Endothelial cell (in vitro differentiated cells): Measurements from ENCODE around the gene SORCS2. TPM values are rescaled to one million over a fixed set of nuclear protein-coding genes. Genes with fewer than 3 reads are reported as not detected.

Source experiments
- DNase-seq: peaks from one replicate; pipeline ENCODE4 v3.0.0; 2021; ENCODE audit warnings: low spot score
- H3K27ac Mint-ChIP-seq: one replicate; pipeline ENCODE4 v1.8.0; 2021; ENCODE audit warnings: mixed read lengths, inconsistent platforms; ENCODE audit not compliant: unreplicated experiment
- H3K27me3 Mint-ChIP-seq: one replicate; pipeline ENCODE4 v1.8.0; 2021; ENCODE audit warnings: mild to moderate bottlenecking, moderate library complexity, mixed read lengths, inconsistent platforms; ENCODE audit not compliant: unreplicated experiment
- H3K36me3 Mint-ChIP-seq: one replicate; pipeline ENCODE4 v1.8.0; 2021; ENCODE audit warnings: mild to moderate bottlenecking, low read depth, mixed read lengths, inconsistent platforms; ENCODE audit not compliant: unreplicated experiment
- H3K4me1 Mint-ChIP-seq: one replicate; pipeline ENCODE4 v1.8.0; 2021; ENCODE audit warnings: mild to moderate bottlenecking, mixed read lengths, inconsistent platforms; ENCODE audit not compliant: unreplicated experiment
- H3K4me3 Mint-ChIP-seq: one replicate; pipeline ENCODE4 v1.8.0; 2021; ENCODE audit warnings: mild to moderate bottlenecking, mixed read lengths, inconsistent platforms; ENCODE audit not compliant: unreplicated experiment
- H3K9me3 Mint-ChIP-seq: one replicate; pipeline ENCODE4 v1.8.0; 2021; ENCODE audit warnings: mixed read lengths, inconsistent platforms; ENCODE audit not compliant: unreplicated experiment
- total RNA-seq: library from RNA; stranded (reverse); fragmentation: NEBNext Ultra II Directional; extraction: Animal tissue kit (Norgen Biotek cat#: 25700); gene quantifications from one replicate; pipeline ENCODE4 v1.2.1, GENCODE V29; 2021; ENCODE audit not compliant: unreplicated experiment
- TF ChIP-seq, protein P1 (sequence below): fragments of 200-600 bp; sonication (generic); IDR thresholded peaks from one replicate; pipeline ENCODE4 v1.5.0; 2021; ENCODE audit warnings: antibody characterized with exemption; ENCODE audit not compliant: unreplicated experiment

Gene SORCS2
- total RNA-seq, 1 donor from 2014 or later, result 1.3 TPM

DNA sequence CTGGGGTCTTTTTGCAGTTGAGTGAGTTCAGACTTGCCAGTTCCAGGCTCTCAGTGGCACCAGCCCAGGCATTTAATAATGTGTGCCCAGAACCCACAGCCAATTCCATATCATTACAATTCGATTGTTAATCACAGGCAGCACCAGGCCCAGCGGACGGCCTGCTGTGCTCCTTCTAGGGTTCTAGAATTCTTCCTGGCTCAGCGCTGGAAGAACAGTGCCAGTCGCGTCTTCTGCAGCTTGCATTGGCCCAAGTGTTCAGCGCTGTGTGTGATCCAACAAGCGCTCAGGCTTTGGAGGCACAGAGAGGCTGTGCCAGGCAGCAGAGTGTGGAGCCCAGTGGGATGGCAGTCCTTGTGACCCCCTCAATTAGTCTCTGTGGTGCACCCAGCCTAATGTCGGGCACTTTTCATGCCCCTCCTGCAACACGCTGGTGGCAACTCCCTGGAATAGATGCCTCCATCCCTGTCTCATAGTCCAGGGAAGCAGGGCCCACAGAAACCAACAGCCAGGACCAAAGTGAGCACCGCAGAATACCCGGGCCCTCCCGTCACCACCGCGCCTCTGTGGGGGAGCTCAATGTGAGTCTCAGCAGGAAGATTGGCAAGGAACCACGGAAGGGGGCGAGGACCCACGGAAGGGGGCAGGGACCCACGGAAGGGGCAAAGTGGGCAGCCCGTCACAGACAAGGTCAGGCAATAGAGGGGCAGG, 554.2 kb downstream of the SORCS2 start:
- H3K4me1 Mint-ChIP-seq, result no peaks in the 10 kb centered on the region
- H3K27me3 Mint-ChIP-seq, result peaks cover 9% of the 10 kb centered on the region
- H3K4me3 Mint-ChIP-seq, result no peak overlapping the region
- no peaks in the 10 kb centered on the region for H3K36me3 Mint-ChIP-seq
- no peaks in the 10 kb centered on the region for H3K9me3 Mint-ChIP-seq
- TF ChIP-seq, protein P1, sequence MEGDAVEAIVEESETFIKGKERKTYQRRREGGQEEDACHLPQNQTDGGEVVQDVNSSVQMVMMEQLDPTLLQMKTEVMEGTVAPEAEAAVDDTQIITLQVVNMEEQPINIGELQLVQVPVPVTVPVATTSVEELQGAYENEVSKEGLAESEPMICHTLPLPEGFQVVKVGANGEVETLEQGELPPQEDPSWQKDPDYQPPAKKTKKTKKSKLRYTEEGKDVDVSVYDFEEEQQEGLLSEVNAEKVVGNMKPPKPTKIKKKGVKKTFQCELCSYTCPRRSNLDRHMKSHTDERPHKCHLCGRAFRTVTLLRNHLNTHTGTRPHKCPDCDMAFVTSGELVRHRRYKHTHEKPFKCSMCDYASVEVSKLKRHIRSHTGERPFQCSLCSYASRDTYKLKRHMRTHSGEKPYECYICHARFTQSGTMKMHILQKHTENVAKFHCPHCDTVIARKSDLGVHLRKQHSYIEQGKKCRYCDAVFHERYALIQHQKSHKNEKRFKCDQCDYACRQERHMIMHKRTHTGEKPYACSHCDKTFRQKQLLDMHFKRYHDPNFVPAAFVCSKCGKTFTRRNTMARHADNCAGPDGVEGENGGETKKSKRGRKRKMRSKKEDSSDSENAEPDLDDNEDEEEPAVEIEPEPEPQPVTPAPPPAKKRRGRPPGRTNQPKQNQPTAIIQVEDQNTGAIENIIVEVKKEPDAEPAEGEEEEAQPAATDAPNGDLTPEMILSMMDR, result no peak
- H3K27ac Mint-ChIP-seq, result no peak overlapping the region
- DNase-seq, result no peak

DNA sequence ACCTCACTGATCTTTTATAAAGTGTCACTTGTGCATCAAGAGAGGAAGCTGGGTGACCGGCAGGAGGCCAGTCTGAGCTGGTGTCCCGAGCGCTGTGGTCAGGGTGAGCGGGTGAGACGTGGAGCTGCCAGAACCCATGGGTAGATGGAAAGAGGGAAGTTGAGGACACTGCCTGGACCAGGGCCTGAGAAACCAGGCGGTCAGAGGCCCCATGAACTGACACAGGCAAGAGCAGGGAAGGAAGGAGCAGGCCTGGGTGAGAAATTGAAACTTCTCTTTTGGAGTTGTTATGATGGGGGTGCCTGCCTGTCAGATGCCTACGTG, 554.7 kb downstream of the SORCS2 start:
- H3K4me3 Mint-ChIP-seq, result no peak overlapping the region
- peaks cover 9% of the 10 kb centered on the region for H3K27me3 Mint-ChIP-seq
- H3K4me1 Mint-ChIP-seq, result no peaks in the 10 kb centered on the region
- no peaks in the 10 kb centered on the region for H3K9me3 Mint-ChIP-seq
- no peak overlapping the region for H3K27ac Mint-ChIP-seq
- TF ChIP-seq, protein P1, result no peak
- no peaks in the 10 kb centered on the region for H3K36me3 Mint-ChIP-seq
- DNase-seq, result no peak

DNA sequence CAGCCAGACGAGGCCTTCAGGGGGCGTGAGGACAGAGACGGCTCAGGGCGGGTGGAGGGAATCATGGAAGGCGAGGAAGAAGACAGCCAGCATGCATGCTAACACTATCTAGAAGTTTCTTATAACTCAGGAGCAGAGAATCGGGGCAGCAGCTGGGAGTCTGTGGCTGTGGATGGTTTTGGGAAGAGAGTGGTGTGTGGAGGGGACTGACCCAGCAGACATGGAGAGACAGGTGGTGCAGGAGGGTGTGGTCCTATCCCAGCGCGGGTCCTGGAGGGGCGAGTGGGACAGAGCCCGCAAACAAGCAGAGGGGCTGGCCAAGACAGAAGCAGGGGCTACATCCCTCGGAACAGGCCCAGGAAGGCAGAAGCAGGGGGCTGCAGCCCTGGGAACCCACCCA, 555.2 kb downstream of the SORCS2 start:
- no peaks in the 10 kb centered on the region for H3K4me1 Mint-ChIP-seq
- TF ChIP-seq, protein P1, result no peak
- H3K9me3 Mint-ChIP-seq, result no peaks in the 10 kb centered on the region
- H3K36me3 Mint-ChIP-seq, result no peaks in the 10 kb centered on the region
- no peak overlapping the region for H3K27ac Mint-ChIP-seq
- DNase-seq, result no peak
- H3K4me3 Mint-ChIP-seq, result no peak overlapping the region
- H3K27me3 Mint-ChIP-seq, result peaks cover 9% of the 10 kb centered on the region

DNA sequence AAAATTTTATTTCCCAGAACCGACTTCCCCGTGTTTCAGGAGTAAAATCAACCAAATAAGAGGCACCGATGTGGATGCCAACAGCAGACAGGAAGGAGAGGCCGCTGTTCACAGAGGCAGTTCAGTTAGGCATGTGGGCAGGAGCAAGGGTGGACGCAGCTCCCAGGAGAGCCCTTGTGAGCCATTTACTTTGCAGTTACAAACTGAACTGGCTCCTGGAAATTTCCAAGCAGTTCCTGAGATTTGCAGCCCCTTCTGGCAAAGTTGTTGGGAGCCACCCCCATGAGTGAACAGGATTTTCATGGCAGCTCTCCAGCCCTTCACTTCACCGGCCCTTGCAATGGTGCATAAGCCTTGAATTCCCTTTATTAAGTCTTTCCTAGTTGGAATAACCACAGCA, 558.2 kb downstream of the SORCS2 start:
- Mint-ChIP-seq H3K27me3 (peaks cover 8% of the 10 kb centered on the region), H3K4me3 (no peak overlapping the region)
- TF ChIP-seq, protein P1, result no peak

DNA sequence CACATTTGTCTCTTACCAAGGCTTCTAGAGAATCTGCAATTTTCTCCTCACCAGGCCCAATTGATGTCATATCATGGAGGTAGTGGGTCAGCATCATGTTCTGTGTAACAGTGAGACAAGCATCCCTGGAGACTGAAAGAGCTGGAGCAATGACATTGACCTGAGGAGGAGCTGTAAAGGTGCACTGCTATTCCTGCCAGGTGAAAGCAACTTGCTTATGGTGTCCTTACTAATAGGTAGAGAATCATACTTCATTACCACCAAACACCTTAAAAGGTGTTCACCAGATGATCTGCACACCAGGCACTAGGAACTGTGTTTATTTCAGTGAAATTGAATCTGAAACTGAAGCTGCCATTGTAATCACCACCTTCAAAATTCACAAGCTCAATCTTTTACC, 558.6 kb downstream of the SORCS2 start:
- Mint-ChIP-seq H3K9me3 (no peaks in the 10 kb centered on the region), H3K27me3 (peaks cover 7% of the 10 kb centered on the region), H3K4me3 (no peak overlapping the region), H3K36me3 (no peaks in the 10 kb centered on the region), H3K4me1 (peaks cover 2% of the 10 kb centered on the region), H3K27ac (no peak overlapping the region)
- TF ChIP-seq, protein P1, result no peak
- DNase-seq, result no peak

More for the DNA sequence above, 558.2 kb downstream of the SORCS2 start:
- DNase-seq, result no peak
- Mint-ChIP-seq H3K36me3 (no peaks in the 10 kb centered on the region), H3K4me1 (peaks cover 2% of the 10 kb centered on the region), H3K9me3 (no peaks in the 10 kb centered on the region), H3K27ac (no peak overlapping the region)
